ENCODE measurements around the gene LSR.

DNA sequence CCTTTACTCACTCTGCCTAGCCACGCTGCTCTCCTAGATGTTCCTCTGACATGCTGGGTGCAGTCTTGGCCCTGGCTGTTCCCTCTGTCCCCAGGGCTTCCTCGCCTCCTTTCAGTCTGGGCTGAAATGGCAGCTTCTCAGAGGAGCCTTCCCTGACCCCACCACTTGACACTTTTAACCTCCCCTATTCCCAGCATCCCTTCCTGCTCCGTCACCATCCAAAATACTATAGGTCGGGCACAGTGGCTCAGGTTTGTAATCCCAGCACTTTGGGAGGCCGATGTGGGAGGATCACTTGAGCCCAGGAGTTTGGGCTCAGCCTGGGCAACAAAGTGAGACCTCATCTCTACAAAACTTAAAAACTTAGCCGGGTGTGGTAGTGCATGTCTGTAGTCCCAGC lies 22.9 kb upstream of the LSR start:
- TF ChIP-seq, protein P1, sequence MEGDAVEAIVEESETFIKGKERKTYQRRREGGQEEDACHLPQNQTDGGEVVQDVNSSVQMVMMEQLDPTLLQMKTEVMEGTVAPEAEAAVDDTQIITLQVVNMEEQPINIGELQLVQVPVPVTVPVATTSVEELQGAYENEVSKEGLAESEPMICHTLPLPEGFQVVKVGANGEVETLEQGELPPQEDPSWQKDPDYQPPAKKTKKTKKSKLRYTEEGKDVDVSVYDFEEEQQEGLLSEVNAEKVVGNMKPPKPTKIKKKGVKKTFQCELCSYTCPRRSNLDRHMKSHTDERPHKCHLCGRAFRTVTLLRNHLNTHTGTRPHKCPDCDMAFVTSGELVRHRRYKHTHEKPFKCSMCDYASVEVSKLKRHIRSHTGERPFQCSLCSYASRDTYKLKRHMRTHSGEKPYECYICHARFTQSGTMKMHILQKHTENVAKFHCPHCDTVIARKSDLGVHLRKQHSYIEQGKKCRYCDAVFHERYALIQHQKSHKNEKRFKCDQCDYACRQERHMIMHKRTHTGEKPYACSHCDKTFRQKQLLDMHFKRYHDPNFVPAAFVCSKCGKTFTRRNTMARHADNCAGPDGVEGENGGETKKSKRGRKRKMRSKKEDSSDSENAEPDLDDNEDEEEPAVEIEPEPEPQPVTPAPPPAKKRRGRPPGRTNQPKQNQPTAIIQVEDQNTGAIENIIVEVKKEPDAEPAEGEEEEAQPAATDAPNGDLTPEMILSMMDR (IDR thresholded peaks at IDR 0.05) = no peak
- no peak for TF ChIP-seq POLR2A (IDR thresholded peaks at IDR 0.05)
